ENCODE data around the gene ARHGAP26.

ARHGAP26 gene

GRCh38 chr5:142894315-142894714, 124.1 kb downstream of the ARHGAP26 start:
- Histone ChIP-seq H3K27ac (ENCODE audit: low read depth, low read length) (no peak overlapping the region), H2AFZ (ENCODE audit: low read length, unreplicated experiment) (no peak overlapping the region), H3K4me3 (ENCODE audit: low read depth, low read length) (no peak overlapping the region), H3K36me3 (ENCODE audit: insufficient read depth, low read length) (no peaks in the 10 kb centered on the region), H3K79me2 (ENCODE audit: control insufficient read depth, insufficient read depth, low read length, unreplicated experiment) (no peaks in the 10 kb centered on the region), H3K4me1 (ENCODE audit: control insufficient read depth, insufficient read depth, low read length, unreplicated experiment) (no peaks in the 10 kb centered on the region), H3K27me3 (ENCODE audit: insufficient read depth, low read length) (no peaks in the 10 kb centered on the region)

GRCh38 chr5:142894749-142895148, 124.6 kb downstream of the ARHGAP26 start:
- Histone ChIP-seq H3K79me2 (ENCODE audit: control insufficient read depth, insufficient read depth, low read length, unreplicated experiment) (no peaks in the 10 kb centered on the region), H2AFZ (ENCODE audit: low read length, unreplicated experiment) (no peak overlapping the region), H3K27ac (ENCODE audit: low read depth, low read length) (no peak overlapping the region), H3K27me3 (ENCODE audit: insufficient read depth, low read length) (no peaks in the 10 kb centered on the region), H3K4me3 (ENCODE audit: low read depth, low read length) (no peak overlapping the region), H3K4me1 (ENCODE audit: control insufficient read depth, insufficient read depth, low read length, unreplicated experiment) (no peaks in the 10 kb centered on the region), H3K36me3 (ENCODE audit: insufficient read depth, low read length) (no peaks in the 10 kb centered on the region)

- Histone ChIP-seq H2AFZ (ENCODE audit: low read length, unreplicated experiment) (no peak overlapping the region), H3K4me3 (ENCODE audit: low read depth, low read length) (no peak overlapping the region), H3K36me3 (ENCODE audit: insufficient read depth, low read length) (no peaks in the 10 kb centered on the region), H3K27ac (ENCODE audit: low read depth, low read length) (no peak overlapping the region), H3K4me1 (ENCODE audit: control insufficient read depth, insufficient read depth, low read length, unreplicated experiment) (no peaks in the 10 kb centered on the region), H3K27me3 (ENCODE audit: insufficient read depth, low read length) (no peaks in the 10 kb centered on the region), H3K79me2 (ENCODE audit: control insufficient read depth, insufficient read depth, low read length, unreplicated experiment) (no peaks in the 10 kb centered on the region)
Observed at GRCh38 chr5:142896325-142897007, 126.3 kb downstream of the ARHGAP26 start.

- Histone ChIP-seq H3K4me1 (ENCODE audit: control insufficient read depth, insufficient read depth, low read length, unreplicated experiment) (no peaks in the 10 kb centered on the region), H3K27me3 (ENCODE audit: insufficient read depth, low read length) (no peaks in the 10 kb centered on the region), H3K4me3 (ENCODE audit: low read depth, low read length) (no peak overlapping the region), H3K79me2 (ENCODE audit: control insufficient read depth, insufficient read depth, low read length, unreplicated experiment) (no peaks in the 10 kb centered on the region), H3K27ac (ENCODE audit: low read depth, low read length) (no peak overlapping the region), H2AFZ (ENCODE audit: low read length, unreplicated experiment) (no peak overlapping the region), H3K36me3 (ENCODE audit: insufficient read depth, low read length) (no peaks in the 10 kb centered on the region)
Observed at GRCh38 chr5:142897328-142897727, 127.2 kb downstream of the ARHGAP26 start.

GRCh38 chr5:142900927-142901326, 130.8 kb downstream of the ARHGAP26 start:
- Histone ChIP-seq H3K4me3 (ENCODE audit: low read depth, low read length) (no peak overlapping the region), H3K27ac (ENCODE audit: low read depth, low read length) (no peak overlapping the region), H3K27me3 (ENCODE audit: insufficient read depth, low read length) (no peaks in the 10 kb centered on the region), H3K79me2 (ENCODE audit: control insufficient read depth, insufficient read depth, low read length, unreplicated experiment) (no peaks in the 10 kb centered on the region), H3K36me3 (ENCODE audit: insufficient read depth, low read length) (no peaks in the 10 kb centered on the region), H3K4me1 (ENCODE audit: control insufficient read depth, insufficient read depth, low read length, unreplicated experiment) (no peaks in the 10 kb centered on the region), H2AFZ (ENCODE audit: low read length, unreplicated experiment) (no peak overlapping the region)

GRCh38 chr5:142901476-142902185, 131.5 kb downstream of the ARHGAP26 start:
- Histone ChIP-seq H3K27ac (ENCODE audit: low read depth, low read length) (no peak overlapping the region), H2AFZ (ENCODE audit: low read length, unreplicated experiment) (no peak overlapping the region), H3K4me3 (ENCODE audit: low read depth, low read length) (no peak overlapping the region), H3K79me2 (ENCODE audit: control insufficient read depth, insufficient read depth, low read length, unreplicated experiment) (no peaks in the 10 kb centered on the region), H3K36me3 (ENCODE audit: insufficient read depth, low read length) (no peaks in the 10 kb centered on the region), H3K27me3 (ENCODE audit: insufficient read depth, low read length) (no peaks in the 10 kb centered on the region), H3K4me1 (ENCODE audit: control insufficient read depth, insufficient read depth, low read length, unreplicated experiment) (no peaks in the 10 kb centered on the region)

- Histone ChIP-seq H3K4me3 (ENCODE audit: low read depth, low read length) (no peak overlapping the region), H2AFZ (ENCODE audit: low read length, unreplicated experiment) (no peak overlapping the region), H3K27me3 (ENCODE audit: insufficient read depth, low read length) (no peaks in the 10 kb centered on the region), H3K36me3 (ENCODE audit: insufficient read depth, low read length) (no peaks in the 10 kb centered on the region), H3K27ac (ENCODE audit: low read depth, low read length) (no peak overlapping the region), H3K79me2 (ENCODE audit: control insufficient read depth, insufficient read depth, low read length, unreplicated experiment) (no peaks in the 10 kb centered on the region), H3K4me1 (ENCODE audit: control insufficient read depth, insufficient read depth, low read length, unreplicated experiment) (no peaks in the 10 kb centered on the region)
Observed at GRCh38 chr5:142902186-142902965, 132.2 kb downstream of the ARHGAP26 start.

GRCh38 chr5:142904416-142904815, 134.2 kb downstream of the ARHGAP26 start:
- Histone ChIP-seq H2AFZ (ENCODE audit: low read length, unreplicated experiment) (no peak overlapping the region), H3K79me2 (ENCODE audit: control insufficient read depth, insufficient read depth, low read length, unreplicated experiment) (no peaks in the 10 kb centered on the region), H3K36me3 (ENCODE audit: insufficient read depth, low read length) (no peaks in the 10 kb centered on the region), H3K4me1 (ENCODE audit: control insufficient read depth, insufficient read depth, low read length, unreplicated experiment) (no peaks in the 10 kb centered on the region), H3K4me3 (ENCODE audit: low read depth, low read length) (no peak overlapping the region), H3K27ac (ENCODE audit: low read depth, low read length) (no peak overlapping the region), H3K27me3 (ENCODE audit: insufficient read depth, low read length) (no peaks in the 10 kb centered on the region)

- H3K27ac ChIP-seq (ENCODE audit: low read depth, low read length) = no peak overlapping the region
- H2AFZ ChIP-seq (ENCODE audit: low read length, unreplicated experiment) = no peak overlapping the region
- no peaks in the 10 kb centered on the region for H3K79me2 ChIP-seq (ENCODE audit: control insufficient read depth, insufficient read depth, low read length, unreplicated experiment)
- no peaks in the 10 kb centered on the region for H3K27me3 ChIP-seq (ENCODE audit: insufficient read depth, low read length)
- no peak overlapping the region for H3K4me3 ChIP-seq (ENCODE audit: low read depth, low read length)
- H3K4me1 ChIP-seq (ENCODE audit: control insufficient read depth, insufficient read depth, low read length, unreplicated experiment) = no peaks in the 10 kb centered on the region
- H3K36me3 ChIP-seq (ENCODE audit: insufficient read depth, low read length) = no peaks in the 10 kb centered on the region
Observed at GRCh38 chr5:142905348-142905747, 135.2 kb downstream of the ARHGAP26 start.

- Histone ChIP-seq H3K36me3 (ENCODE audit: insufficient read depth, low read length) (no peaks in the 10 kb centered on the region), H3K27me3 (ENCODE audit: insufficient read depth, low read length) (no peaks in the 10 kb centered on the region), H3K27ac (ENCODE audit: low read depth, low read length) (no peak overlapping the region), H3K79me2 (ENCODE audit: control insufficient read depth, insufficient read depth, low read length, unreplicated experiment) (no peaks in the 10 kb centered on the region), H3K4me1 (ENCODE audit: control insufficient read depth, insufficient read depth, low read length, unreplicated experiment) (no peaks in the 10 kb centered on the region), H2AFZ (ENCODE audit: low read length, unreplicated experiment) (no peak overlapping the region), H3K4me3 (ENCODE audit: low read depth, low read length) (no peak overlapping the region)
Observed at GRCh38 chr5:142906863-142907671, 136.9 kb downstream of the ARHGAP26 start.
